ENCODE results near the gene LZIC.

The LZIC gene

DNA sequence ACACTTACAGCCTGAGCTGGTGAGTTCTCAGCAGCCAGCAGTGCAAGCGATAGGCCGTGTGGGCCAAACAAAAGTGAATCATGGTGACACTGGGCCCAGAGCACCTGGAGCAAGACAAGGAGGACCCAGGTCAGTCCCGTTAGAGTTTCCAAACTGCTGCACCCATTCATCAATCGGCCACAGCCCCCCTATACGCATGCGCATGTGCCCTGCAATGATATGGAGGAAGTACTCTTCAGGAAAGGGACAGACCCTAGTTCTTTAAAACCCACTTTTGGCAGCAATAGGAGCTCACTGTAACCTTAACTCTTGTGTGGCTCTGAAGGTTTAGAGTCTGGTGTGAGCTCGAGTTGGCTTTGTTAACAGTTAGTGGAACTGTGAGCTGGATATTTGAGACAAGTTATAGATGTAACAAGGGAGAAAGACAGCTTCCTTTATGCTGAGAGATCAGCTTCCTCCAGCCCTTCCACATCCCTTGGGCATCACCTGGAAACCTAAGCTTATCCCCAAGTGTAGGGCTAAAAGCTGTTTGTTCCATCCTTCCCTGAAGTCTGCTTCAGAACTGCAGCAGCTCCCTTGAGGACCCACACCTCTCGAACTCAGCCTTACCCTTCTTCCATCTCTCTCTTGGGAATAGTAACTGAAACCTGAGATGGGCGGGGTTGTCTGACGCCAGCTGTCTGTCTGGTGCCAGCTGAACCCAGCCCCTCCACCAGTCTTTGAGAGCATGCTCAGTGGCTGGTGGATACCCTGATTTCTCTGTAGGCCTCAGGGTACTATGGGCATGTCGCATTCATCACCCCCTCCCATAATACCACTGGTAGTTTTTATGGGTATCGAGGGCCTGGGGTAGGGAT lies 17.7 kb upstream of the LZIC start:
- DNase-seq (ENCODE audit: low read depth) = peak; percentile 61
- peak overlapping the region; percentile 3 for H3K4me3 ChIP-seq (ENCODE audit: low read depth, low read length)
- TF ChIP-seq, protein P1, sequence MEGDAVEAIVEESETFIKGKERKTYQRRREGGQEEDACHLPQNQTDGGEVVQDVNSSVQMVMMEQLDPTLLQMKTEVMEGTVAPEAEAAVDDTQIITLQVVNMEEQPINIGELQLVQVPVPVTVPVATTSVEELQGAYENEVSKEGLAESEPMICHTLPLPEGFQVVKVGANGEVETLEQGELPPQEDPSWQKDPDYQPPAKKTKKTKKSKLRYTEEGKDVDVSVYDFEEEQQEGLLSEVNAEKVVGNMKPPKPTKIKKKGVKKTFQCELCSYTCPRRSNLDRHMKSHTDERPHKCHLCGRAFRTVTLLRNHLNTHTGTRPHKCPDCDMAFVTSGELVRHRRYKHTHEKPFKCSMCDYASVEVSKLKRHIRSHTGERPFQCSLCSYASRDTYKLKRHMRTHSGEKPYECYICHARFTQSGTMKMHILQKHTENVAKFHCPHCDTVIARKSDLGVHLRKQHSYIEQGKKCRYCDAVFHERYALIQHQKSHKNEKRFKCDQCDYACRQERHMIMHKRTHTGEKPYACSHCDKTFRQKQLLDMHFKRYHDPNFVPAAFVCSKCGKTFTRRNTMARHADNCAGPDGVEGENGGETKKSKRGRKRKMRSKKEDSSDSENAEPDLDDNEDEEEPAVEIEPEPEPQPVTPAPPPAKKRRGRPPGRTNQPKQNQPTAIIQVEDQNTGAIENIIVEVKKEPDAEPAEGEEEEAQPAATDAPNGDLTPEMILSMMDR (IDR thresholded peaks at IDR 0.05; ENCODE audit: insufficient read depth, low read depth, low read length, missing control alignments) = no peak

DNA sequence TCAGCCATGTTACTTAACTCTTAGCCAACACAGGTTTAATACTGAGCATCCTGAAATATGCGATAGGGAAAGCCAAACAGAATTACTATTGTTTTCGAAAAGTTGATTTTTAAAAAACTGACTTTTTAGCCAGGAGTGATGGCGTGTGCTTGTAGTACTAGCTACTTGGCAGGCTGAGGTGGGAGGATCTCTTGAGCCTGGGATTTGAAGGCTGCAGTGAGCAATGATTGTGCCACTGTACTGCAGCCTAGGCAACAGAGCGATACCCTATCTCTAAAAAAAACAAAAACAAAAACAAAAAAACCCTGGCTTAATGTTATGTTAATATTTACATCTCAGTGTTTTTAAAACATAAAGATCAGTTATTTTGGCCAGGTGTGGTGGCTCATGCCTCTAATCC lies 16.8 kb upstream of the LZIC start:
- TF ChIP-seq, protein P1 (IDR thresholded peaks at IDR 0.05; ENCODE audit: insufficient read depth, low read depth, low read length, missing control alignments) = no peak
- no peak for DNase-seq (ENCODE audit: low read depth)
- H3K4me3 ChIP-seq (ENCODE audit: low read depth, low read length) = no peak overlapping the region

DNA sequence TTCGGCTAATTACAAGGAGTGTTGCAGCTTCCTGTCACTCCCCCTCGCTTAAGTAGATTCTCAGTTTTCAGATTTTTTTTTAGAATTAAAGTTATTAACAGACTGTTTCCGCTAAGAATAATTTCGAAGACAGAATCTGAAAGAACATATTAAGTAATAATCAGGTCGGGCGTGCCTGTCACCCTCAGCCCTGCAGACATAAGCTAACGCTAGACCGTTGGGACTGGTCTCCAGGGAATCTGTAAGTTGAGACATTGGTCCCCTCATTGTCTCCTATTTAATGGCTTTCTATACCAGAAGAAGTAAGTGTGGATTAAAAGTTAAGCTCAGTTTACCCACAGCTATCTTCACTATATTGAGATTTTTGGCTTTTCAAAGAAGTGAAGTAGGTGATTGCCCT lies 14.5 kb upstream of the LZIC start:
- no peak for DNase-seq (ENCODE audit: low read depth)
- TF ChIP-seq, protein P1 (IDR thresholded peaks at IDR 0.05; ENCODE audit: insufficient read depth, low read depth, low read length, missing control alignments) = no peak
- no peak overlapping the region for H3K4me3 ChIP-seq (ENCODE audit: low read depth, low read length)

DNA sequence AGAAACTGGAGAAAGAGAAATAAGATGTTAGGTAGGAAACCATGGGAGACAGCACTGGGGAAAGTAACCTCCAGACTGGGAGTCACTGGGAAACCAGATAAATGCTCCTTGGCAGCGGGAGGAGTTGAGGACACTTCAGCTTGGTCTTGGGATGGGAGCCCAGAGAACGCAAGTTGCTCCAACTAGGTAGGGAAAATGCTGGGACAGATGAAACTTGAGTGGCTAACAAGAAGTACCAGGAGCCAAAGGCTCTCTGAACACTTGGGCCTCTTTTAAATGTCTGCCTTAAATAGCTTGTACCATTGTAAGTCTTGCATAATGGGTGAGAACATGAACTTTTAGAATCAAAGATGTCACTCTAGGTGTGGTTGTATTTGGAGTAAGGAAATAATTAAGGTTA lies 3.1 kb upstream of the LZIC start:
- no peak overlapping the region for H3K4me3 ChIP-seq (ENCODE audit: low read depth, low read length)
- DNase-seq (ENCODE audit: low read depth) = no peak
- TF ChIP-seq, protein P1 (IDR thresholded peaks at IDR 0.05; ENCODE audit: insufficient read depth, low read depth, low read length, missing control alignments) = no peak

DNA sequence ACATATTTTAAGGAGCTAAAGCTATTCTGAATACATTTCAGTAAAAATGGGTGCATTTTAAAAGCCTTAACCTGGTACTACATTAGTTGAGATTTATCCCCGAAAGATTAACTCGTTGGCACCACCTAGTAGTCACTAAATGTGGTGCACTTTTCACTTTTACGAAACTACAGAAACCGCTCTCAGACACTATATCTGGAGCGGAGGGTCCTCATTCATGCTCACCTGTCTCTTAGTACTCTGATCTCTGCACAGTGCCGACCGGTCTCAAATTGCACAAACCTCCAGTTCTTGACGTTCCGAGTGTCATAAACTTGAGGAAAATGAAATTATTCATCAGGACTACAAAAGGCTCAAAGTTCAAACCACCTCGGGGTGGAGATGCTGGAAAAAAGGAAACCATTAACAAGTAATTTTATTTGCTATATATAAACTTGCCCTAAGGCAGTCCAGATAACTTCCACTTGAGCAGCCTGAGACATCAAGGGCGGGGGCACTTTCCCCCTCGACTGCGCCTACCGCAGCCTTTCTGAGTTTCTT lies 722 bp downstream of the LZIC start:
- peak; percentile 79 for DNase-seq (ENCODE audit: low read depth)
- TF ChIP-seq, protein P1 (IDR thresholded peaks at IDR 0.05; ENCODE audit: insufficient read depth, low read depth, low read length, missing control alignments) = peak; percentile 45
- H3K4me3 ChIP-seq (ENCODE audit: low read depth, low read length) = peak overlapping the region; percentile 97

DNA sequence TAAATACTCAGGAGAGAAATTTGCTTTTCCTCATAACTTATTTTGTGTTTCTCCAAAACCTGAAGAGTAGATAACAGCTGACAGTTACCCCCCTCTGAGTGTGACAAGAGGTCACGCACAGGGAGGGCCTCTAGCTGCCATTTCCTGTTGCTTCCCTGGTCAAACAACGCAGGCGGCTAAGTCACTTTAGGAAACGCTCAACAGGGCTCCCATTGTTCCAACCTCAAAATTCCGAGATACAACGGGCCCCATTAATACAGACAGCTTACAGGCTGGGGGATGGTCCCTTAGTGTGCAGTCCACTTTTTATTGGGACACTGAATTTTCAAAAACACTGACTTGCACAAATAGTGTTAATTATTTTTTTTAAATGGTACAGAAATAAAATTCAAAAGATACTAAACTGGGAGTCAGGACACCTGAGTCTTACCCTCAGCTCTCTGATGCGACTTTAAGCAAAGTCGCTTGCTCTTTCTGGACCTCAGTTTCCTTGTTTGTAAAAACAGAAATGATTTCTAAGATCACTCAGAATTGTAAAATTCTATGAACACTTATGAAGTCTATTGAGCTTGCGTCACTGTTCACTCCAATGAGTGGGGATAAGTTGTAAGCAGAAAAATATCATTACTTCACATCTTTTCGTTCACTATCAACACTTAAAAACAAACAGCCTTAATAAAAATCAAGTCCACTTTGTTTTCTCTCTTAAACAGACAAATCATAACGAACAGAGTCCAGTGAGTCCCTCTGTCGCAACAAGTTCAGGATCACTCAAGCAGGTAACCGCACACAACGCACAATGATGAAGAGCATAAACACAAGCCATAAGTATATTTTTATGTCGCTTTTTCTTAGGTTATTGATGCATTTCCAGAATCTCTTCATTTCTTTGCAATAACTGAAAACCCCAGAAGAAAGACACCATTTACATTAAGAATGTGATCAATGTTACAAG lies 13.5 kb downstream of the LZIC start:
- H3K4me3 ChIP-seq (ENCODE audit: low read depth, low read length) = no peak overlapping the region
- DNase-seq (ENCODE audit: low read depth) = no peak
- TF ChIP-seq, protein P1 (IDR thresholded peaks at IDR 0.05; ENCODE audit: insufficient read depth, low read depth, low read length, missing control alignments) = no peak
